WTC11 (cell line): ENCODE data around the gene RPS28. TPM values are rescaled to one million over a fixed set of nuclear protein-coding genes. Genes with fewer than 3 reads are reported as not detected.

Source experiments
- ATAC-seq: fragments of 200-7000 bp; cut with Tn5 transposase; 2 replicates; pipeline ENCODE4 v1.10.0; 2021; ENCODE audit warnings: mild to moderate bottlenecking, moderate library complexity
- CTCF ChIA-PET: fragments of 300-600 bp; sonication (Branson Sonifier 250); formaldehyde crosslinking; loops from one replicate; lab custom pipeline; 2021; ENCODE audit warnings: antibody characterized with exemption; lab: Charles Lee
- POLR2A ChIA-PET: fragments of 350-600 bp; sonication (Branson Sonifier 250); formaldehyde crosslinking; loops from one replicate; lab custom pipeline; 2021; ENCODE audit warnings: antibody characterized with exemption; lab: Charles Lee
- DNase-seq: peaks from one replicate; pipeline ENCODE4 v3.0.0; 2021; ENCODE audit warnings: low spot score
- H3K27ac Mint-ChIP-seq: 2 replicates; pipeline ENCODE4 v1.8.0; 2021; ENCODE audit warnings: mixed read lengths
- H3K27me3 Mint-ChIP-seq: 2 replicates; pipeline ENCODE4 v1.8.0; 2021; ENCODE audit warnings: low read depth, mild to moderate bottlenecking, moderate library complexity, mixed read lengths
- H3K36me3 Mint-ChIP-seq: 2 replicates; pipeline ENCODE4 v1.8.0; 2021; ENCODE audit warnings: mixed read lengths
- H3K4me1 Mint-ChIP-seq: 2 replicates; pipeline ENCODE4 v1.8.0; 2022; ENCODE audit warnings: mixed read lengths
- H3K4me3 Mint-ChIP-seq: 2 replicates; pipeline ENCODE4 v1.8.0; 2021; ENCODE audit warnings: mild to moderate bottlenecking, moderate library complexity, mixed read lengths
- H3K9me3 Mint-ChIP-seq: 2 replicates; pipeline ENCODE4 v1.8.0; 2021; ENCODE audit warnings: mixed read lengths
- CBFB ChIP-seq: sonication (generic); formaldehyde crosslinking; IDR thresholded peaks from 2 replicates; pipeline ENCODE4 v1.8.1; 2022; ENCODE audit warnings: mild to moderate bottlenecking, low read depth, missing genetic modification reagents
- CREB1 ChIP-seq: sonication (generic); formaldehyde crosslinking; IDR thresholded peaks from 2 replicates; pipeline ENCODE4 v1.8.0; 2023; ENCODE audit warnings: mild to moderate bottlenecking, missing genetic modification reagents
- GABPB1 ChIP-seq: sonication (generic); formaldehyde crosslinking; IDR thresholded peaks from 2 replicates; pipeline ENCODE4 v1.8.1; 2023; ENCODE audit warnings: mild to moderate bottlenecking, missing genetic modification reagents
- NFYB ChIP-seq: sonication (generic); formaldehyde crosslinking; conservative IDR thresholded peaks from 2 replicates; pipeline ENCODE4 v1.8.0; 2022; ENCODE audit warnings: low read depth, missing genetic modification reagents
- NR3C1 ChIP-seq: sonication (generic); formaldehyde crosslinking; conservative IDR thresholded peaks from 2 replicates; pipeline ENCODE4 v1.8.1; 2023; ENCODE audit warnings: low read depth, mild to moderate bottlenecking, missing genetic modification reagents
- TEAD4 ChIP-seq: sonication (generic); formaldehyde crosslinking; IDR thresholded peaks from 2 replicates; pipeline ENCODE4 v1.8.0; 2022; ENCODE audit warnings: mild to moderate bottlenecking, missing genetic modification reagents
- ZNF138 ChIP-seq: sonication (generic); formaldehyde crosslinking; conservative IDR thresholded peaks from 2 replicates; pipeline ENCODE4 v1.8.1; 2022; ENCODE audit warnings: mild to moderate bottlenecking, moderate library complexity, missing genetic modification reagents
- ZNF317 ChIP-seq: sonication (generic); formaldehyde crosslinking; IDR thresholded peaks from 2 replicates; pipeline ENCODE4 v1.8.1; 2023; ENCODE audit warnings: low read depth, mild to moderate bottlenecking, moderate library complexity, missing genetic modification reagents, borderline replicate concordance
- ZNF396 ChIP-seq: fragments of 250-450 bp; sonication (Bioruptor Pico); IDR thresholded peaks from 2 replicates; pipeline ENCODE4 v1.8.0; 2021; ENCODE audit warnings: mild to moderate bottlenecking, moderate library complexity, borderline replicate concordance
- total RNA-seq: library from RNA; stranded (reverse); gene quantifications from 3 replicates; pipeline ENCODE4 v1.2.3, GENCODE V29; 2021
- TF ChIP-seq, protein P1 (sequence below): sonication (generic); formaldehyde crosslinking; IDR thresholded peaks from 2 replicates; pipeline ENCODE4 v1.8.0; 2023; ENCODE audit warnings: mild to moderate bottlenecking, missing genetic modification reagents
- TF ChIP-seq, protein P2 (sequence below): fragments of 250-450 bp; sonication (Bioruptor Pico); IDR thresholded peaks from 2 replicates; pipeline ENCODE4 v1.9.0; 2021; ENCODE audit warnings: mild to moderate bottlenecking
- TF ChIP-seq, protein P3 (sequence below): sonication (generic); formaldehyde crosslinking; IDR thresholded peaks from 2 replicates; pipeline ENCODE4 v1.8.1; 2022; ENCODE audit warnings: low read depth, missing genetic modification reagents, borderline replicate concordance
- TF ChIP-seq, protein P4 (sequence below): fragments of 250-450 bp; sonication (Bioruptor Pico); IDR thresholded peaks from 2 replicates; pipeline ENCODE4 v1.8.0; 2021; ENCODE audit warnings: mild to moderate bottlenecking
- TF ChIP-seq, protein P5 (sequence below): fragments of 200-600 bp; IDR thresholded peaks from 2 replicates; pipeline ENCODE4 v1.8.0; 2022; ENCODE audit warnings: antibody characterized with exemption
- TF ChIP-seq, protein P6 (sequence below): sonication (generic); formaldehyde crosslinking; IDR thresholded peaks from 2 replicates; pipeline ENCODE4 v1.8.1; 2023; ENCODE audit warnings: mild to moderate bottlenecking, missing genetic modification reagents, moderate library complexity
- TF ChIP-seq, protein P7 (sequence below): sonication (generic); formaldehyde crosslinking; IDR thresholded peaks from 2 replicates; pipeline ENCODE4 v1.8.0; 2022; ENCODE audit warnings: mild to moderate bottlenecking, missing genetic modification reagents

RPS28 gene
- total RNA-seq, 1 experiment from 2014 or later, result 2,082 TPM

DNA sequence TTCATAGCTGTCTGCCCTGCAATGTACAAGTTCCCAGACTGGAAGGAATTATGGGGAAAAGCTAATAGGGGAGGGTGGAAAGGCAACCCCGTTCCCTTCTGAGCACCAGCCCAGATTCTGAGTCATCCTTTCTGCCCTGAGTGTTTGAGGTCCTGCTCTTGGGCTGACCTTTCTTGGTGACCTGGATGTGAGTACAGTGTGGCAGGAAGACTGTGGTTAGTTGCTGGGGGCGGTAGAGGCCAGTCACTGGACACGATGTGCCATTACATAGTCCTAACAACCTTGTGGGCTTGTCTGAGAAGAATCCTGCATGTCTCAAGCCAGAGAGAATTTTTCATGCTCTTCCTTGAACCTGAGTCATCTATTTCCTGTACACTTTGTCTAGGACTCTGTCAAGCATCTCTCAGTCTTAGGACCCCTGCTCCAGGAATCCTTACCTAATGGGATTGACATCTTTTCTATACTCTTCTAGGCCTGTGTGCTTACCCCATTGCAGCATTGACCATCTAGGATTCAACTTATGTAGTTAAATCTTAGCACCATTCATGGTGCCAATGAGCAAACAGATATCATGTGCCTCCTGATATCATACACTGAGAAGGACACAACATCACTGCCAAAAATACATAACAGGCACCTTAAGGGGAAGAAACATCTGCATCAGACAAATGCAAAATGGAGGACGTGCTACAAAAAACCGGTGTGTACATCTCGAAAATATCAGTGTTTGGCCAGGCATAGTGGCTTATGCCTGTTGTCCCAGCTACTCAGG is 34.5 kb downstream of the RPS28 start (continued):
- TF ChIP-seq CREB1 (CRISPR knock-in tag) (no peak), ZNF396 (no peak), TEAD4 (CRISPR knock-in tag) (no peak), NFYB (CRISPR knock-in tag) (no peak), ZNF138 (CRISPR knock-in tag) (no peak)
- TF ChIP-seq, protein P1, sequence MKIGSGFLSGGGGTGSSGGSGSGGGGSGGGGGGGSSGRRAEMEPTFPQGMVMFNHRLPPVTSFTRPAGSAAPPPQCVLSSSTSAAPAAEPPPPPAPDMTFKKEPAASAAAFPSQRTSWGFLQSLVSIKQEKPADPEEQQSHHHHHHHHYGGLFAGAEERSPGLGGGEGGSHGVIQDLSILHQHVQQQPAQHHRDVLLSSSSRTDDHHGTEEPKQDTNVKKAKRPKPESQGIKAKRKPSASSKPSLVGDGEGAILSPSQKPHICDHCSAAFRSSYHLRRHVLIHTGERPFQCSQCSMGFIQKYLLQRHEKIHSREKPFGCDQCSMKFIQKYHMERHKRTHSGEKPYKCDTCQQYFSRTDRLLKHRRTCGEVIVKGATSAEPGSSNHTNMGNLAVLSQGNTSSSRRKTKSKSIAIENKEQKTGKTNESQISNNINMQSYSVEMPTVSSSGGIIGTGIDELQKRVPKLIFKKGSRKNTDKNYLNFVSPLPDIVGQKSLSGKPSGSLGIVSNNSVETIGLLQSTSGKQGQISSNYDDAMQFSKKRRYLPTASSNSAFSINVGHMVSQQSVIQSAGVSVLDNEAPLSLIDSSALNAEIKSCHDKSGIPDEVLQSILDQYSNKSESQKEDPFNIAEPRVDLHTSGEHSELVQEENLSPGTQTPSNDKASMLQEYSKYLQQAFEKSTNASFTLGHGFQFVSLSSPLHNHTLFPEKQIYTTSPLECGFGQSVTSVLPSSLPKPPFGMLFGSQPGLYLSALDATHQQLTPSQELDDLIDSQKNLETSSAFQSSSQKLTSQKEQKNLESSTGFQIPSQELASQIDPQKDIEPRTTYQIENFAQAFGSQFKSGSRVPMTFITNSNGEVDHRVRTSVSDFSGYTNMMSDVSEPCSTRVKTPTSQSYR (CRISPR knock-in tag), result no peak
- TF ChIP-seq, protein P2, sequence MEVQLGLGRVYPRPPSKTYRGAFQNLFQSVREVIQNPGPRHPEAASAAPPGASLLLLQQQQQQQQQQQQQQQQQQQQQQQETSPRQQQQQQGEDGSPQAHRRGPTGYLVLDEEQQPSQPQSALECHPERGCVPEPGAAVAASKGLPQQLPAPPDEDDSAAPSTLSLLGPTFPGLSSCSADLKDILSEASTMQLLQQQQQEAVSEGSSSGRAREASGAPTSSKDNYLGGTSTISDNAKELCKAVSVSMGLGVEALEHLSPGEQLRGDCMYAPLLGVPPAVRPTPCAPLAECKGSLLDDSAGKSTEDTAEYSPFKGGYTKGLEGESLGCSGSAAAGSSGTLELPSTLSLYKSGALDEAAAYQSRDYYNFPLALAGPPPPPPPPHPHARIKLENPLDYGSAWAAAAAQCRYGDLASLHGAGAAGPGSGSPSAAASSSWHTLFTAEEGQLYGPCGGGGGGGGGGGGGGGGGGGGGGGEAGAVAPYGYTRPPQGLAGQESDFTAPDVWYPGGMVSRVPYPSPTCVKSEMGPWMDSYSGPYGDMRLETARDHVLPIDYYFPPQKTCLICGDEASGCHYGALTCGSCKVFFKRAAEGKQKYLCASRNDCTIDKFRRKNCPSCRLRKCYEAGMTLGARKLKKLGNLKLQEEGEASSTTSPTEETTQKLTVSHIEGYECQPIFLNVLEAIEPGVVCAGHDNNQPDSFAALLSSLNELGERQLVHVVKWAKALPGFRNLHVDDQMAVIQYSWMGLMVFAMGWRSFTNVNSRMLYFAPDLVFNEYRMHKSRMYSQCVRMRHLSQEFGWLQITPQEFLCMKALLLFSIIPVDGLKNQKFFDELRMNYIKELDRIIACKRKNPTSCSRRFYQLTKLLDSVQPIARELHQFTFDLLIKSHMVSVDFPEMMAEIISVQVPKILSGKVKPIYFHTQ (CRISPR knock-in tag), result no peak
- TF ChIP-seq, protein P3, sequence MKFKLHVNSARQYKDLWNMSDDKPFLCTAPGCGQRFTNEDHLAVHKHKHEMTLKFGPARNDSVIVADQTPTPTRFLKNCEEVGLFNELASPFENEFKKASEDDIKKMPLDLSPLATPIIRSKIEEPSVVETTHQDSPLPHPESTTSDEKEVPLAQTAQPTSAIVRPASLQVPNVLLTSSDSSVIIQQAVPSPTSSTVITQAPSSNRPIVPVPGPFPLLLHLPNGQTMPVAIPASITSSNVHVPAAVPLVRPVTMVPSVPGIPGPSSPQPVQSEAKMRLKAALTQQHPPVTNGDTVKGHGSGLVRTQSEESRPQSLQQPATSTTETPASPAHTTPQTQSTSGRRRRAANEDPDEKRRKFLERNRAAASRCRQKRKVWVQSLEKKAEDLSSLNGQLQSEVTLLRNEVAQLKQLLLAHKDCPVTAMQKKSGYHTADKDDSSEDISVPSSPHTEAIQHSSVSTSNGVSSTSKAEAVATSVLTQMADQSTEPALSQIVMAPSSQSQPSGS (CRISPR knock-in tag), result no peak
- TF ChIP-seq, protein P4, sequence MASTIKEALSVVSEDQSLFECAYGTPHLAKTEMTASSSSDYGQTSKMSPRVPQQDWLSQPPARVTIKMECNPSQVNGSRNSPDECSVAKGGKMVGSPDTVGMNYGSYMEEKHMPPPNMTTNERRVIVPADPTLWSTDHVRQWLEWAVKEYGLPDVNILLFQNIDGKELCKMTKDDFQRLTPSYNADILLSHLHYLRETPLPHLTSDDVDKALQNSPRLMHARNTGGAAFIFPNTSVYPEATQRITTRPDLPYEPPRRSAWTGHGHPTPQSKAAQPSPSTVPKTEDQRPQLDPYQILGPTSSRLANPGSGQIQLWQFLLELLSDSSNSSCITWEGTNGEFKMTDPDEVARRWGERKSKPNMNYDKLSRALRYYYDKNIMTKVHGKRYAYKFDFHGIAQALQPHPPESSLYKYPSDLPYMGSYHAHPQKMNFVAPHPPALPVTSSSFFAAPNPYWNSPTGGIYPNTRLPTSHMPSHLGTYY (CRISPR knock-in tag), result no peak
- TF ChIP-seq, all 79 proteins: peak for 0

DNA sequence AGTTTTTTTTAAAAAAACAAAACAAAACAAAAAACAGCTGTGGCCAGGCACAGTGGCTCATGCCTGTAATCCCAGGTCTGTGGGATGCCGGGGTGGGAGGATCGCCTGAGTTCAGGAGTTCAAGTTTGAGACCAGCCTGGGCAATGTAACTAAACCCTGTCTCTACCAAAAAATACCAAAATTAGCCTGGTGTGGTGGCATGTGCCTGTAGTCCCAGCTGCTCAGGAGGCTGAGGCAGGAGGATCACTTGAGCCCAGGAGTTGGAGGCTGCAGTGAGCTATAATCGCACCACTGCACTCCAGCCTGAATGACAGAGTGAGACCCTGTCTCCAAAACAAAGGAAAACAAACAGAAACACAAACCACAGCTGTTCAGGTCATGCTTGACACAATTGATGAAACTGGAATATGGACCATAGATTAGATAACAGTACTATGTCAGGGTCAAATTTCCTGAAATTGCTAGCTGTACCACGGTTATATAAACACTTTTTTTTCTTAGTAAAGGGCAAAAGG is 35.8 kb downstream of the RPS28 start:
- Mint-ChIP-seq H3K36me3 (no peaks in the 10 kb centered on the region), H3K4me1 (peaks cover 6% of the 10 kb centered on the region), H3K27me3 (peaks cover 14% of the 10 kb centered on the region), H3K9me3 (peaks cover 7% of the 10 kb centered on the region), H3K4me3 (no peak overlapping the region), H3K27ac (no peak overlapping the region)
- peak; percentile 55; the same call in 1 of the 2 replicates for TF ChIP-seq GABPB1
- TF ChIP-seq CBFB, result no peak
- ChIA-PET POLR2A (no interaction called here), CTCF (interaction anchor here (0.6 kb wide), 1 partner anchor 191 kb away, joined by 3 read pairs; no protein-coding TSS in a partner anchor)
- no peak for ATAC-seq
- DNase-seq, result no peak

DNA sequence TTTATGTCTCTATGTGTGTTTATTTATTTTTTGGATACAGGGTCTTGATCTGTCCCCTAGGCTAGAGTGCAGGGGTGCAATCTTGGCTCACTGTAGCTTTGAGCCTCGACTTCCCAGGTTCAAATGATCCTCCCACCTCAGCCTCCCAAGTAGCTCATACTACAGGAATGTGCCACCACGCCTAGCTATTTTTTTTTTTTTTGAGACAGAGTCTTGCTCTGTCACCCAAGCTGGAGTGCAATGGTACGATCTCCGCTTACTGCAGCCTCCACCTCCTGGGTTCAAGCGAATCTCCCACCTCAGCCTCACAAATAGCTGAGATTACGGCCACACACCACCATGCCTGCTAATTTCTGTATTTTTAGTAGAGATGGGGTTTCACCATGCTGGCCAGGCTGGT is 37.7 kb downstream of the RPS28 start:
- Mint-ChIP-seq H3K4me3 (no peak overlapping the region), H3K9me3 (peaks cover 7% of the 10 kb centered on the region), H3K4me1 (peaks cover 4% of the 10 kb centered on the region), H3K27me3 (peaks cover 30% of the 10 kb centered on the region), H3K36me3 (no peaks in the 10 kb centered on the region), H3K27ac (no peak overlapping the region)
- ATAC-seq, result no peak
- ChIA-PET POLR2A (no interaction called here), CTCF (interaction anchor here (1.2 kb wide), 1 partner anchor 54 kb away, joined by 5 read pairs; the partner anchor contains the start of gene MARCHF2)
- no peak for DNase-seq
- TF ChIP-seq NR3C1 (CRISPR knock-in tag) (no peak), ZNF317 (no peak)
- TF ChIP-seq, protein P5, sequence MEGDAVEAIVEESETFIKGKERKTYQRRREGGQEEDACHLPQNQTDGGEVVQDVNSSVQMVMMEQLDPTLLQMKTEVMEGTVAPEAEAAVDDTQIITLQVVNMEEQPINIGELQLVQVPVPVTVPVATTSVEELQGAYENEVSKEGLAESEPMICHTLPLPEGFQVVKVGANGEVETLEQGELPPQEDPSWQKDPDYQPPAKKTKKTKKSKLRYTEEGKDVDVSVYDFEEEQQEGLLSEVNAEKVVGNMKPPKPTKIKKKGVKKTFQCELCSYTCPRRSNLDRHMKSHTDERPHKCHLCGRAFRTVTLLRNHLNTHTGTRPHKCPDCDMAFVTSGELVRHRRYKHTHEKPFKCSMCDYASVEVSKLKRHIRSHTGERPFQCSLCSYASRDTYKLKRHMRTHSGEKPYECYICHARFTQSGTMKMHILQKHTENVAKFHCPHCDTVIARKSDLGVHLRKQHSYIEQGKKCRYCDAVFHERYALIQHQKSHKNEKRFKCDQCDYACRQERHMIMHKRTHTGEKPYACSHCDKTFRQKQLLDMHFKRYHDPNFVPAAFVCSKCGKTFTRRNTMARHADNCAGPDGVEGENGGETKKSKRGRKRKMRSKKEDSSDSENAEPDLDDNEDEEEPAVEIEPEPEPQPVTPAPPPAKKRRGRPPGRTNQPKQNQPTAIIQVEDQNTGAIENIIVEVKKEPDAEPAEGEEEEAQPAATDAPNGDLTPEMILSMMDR, result no peak
- TF ChIP-seq, protein P6, sequence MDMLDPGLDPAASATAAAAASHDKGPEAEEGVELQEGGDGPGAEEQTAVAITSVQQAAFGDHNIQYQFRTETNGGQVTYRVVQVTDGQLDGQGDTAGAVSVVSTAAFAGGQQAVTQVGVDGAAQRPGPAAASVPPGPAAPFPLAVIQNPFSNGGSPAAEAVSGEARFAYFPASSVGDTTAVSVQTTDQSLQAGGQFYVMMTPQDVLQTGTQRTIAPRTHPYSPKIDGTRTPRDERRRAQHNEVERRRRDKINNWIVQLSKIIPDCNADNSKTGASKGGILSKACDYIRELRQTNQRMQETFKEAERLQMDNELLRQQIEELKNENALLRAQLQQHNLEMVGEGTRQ (CRISPR knock-in tag), result no peak
- TF ChIP-seq, protein P7, sequence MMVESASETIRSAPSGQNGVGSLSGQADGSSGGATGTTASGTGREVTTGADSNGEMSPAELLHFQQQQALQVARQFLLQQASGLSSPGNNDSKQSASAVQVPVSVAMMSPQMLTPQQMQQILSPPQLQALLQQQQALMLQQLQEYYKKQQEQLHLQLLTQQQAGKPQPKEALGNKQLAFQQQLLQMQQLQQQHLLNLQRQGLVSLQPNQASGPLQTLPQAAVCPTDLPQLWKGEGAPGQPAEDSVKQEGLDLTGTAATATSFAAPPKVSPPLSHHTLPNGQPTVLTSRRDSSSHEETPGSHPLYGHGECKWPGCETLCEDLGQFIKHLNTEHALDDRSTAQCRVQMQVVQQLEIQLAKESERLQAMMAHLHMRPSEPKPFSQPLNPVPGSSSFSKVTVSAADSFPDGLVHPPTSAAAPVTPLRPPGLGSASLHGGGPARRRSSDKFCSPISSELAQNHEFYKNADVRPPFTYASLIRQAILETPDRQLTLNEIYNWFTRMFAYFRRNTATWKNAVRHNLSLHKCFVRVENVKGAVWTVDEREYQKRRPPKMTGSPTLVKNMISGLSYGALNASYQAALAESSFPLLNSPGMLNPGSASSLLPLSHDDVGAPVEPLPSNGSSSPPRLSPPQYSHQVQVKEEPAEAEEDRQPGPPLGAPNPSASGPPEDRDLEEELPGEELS (CRISPR knock-in tag), result no peak
